OCI-LY1 (cell line): ENCODE data around the gene KRTAP2-1.

ENCODE experiments used
- H2AFZ ChIP-seq: fragments of 200-600 bp; sonication (generic), shearing (Covaris generic); 2 replicates; pipeline ENCODE4 v1.6.0; 2014; ENCODE audit warnings: antibody characterized with exemption, mild to moderate bottlenecking, low read length
- H3F3A ChIP-seq: fragments of 200-600 bp; sonication (generic), shearing (Covaris generic); 2 replicates; pipeline ENCODE4 v1.6.0; 2014; ENCODE audit warnings: mild to moderate bottlenecking, antibody characterized with exemption, low read length, moderate library complexity; ENCODE audit not compliant: insufficient read depth
- H3K27ac ChIP-seq: fragments of 200-600 bp; sonication (generic); 2 replicates; pipeline ENCODE4 v1.5.1; 2014; ENCODE audit warnings: low read length, mixed run types, mild to moderate bottlenecking, low read depth; ENCODE audit not compliant: poor library complexity, severe bottlenecking
- H3K27me3 ChIP-seq: fragments of 200-600 bp; sonication (generic); 2 replicates; pipeline ENCODE4 v1.6.0; 2014; ENCODE audit warnings: antibody characterized with exemption, mild to moderate bottlenecking, low read length, moderate library complexity; ENCODE audit not compliant: insufficient read depth
- H3K36me3 ChIP-seq: fragments of 200-600 bp; sonication (generic); 2 replicates; pipeline ENCODE4 v1.6.1; 2014; ENCODE audit warnings: mild to moderate bottlenecking, antibody characterized with exemption, low read length, moderate library complexity, mixed read lengths; ENCODE audit not compliant: insufficient read depth
- H3K4me1 ChIP-seq: fragments of 200-600 bp; sonication (generic); 2 replicates; pipeline ENCODE4 v1.5.1; 2014; ENCODE audit warnings: mild to moderate bottlenecking, low read length, moderate library complexity; ENCODE audit not compliant: insufficient read depth, severe bottlenecking
- H3K4me2 ChIP-seq: fragments of 200-600 bp; sonication (generic), shearing (Covaris generic); 2 replicates; pipeline ENCODE4 v1.6.1; 2014; ENCODE audit warnings: low read length
- H3K4me3 ChIP-seq: fragments of 200-600 bp; sonication (generic); 2 replicates; pipeline ENCODE4 v1.5.1; 2014; ENCODE audit warnings: low read length, low read depth, mild to moderate bottlenecking, mixed read lengths; ENCODE audit not compliant: poor library complexity, severe bottlenecking
- H3K79me2 ChIP-seq: fragments of 200-600 bp; shearing (Covaris generic); 2 replicates; pipeline ENCODE4 v1.6.1; 2016; ENCODE audit warnings: mixed run types, low read length, mixed read lengths; ENCODE audit not compliant: insufficient read depth
- H3K9ac ChIP-seq: fragments of 200-600 bp; sonication (generic), shearing (Covaris generic); 2 replicates; pipeline ENCODE4 v1.6.1; 2014; ENCODE audit warnings: mild to moderate bottlenecking, low read length, mixed read lengths
- H3K9me2 ChIP-seq: fragments of 200-600 bp; sonication (generic), shearing (Covaris generic); 2 replicates; pipeline ENCODE4 v1.6.1; 2014; ENCODE audit warnings: low read depth, mild to moderate bottlenecking, low read length, mixed read lengths
- H3K9me3 ChIP-seq: fragments of 200-600 bp; shearing (Covaris generic); 2 replicates; pipeline ENCODE4 v1.6.1; 2014; ENCODE audit warnings: low read length, mixed read lengths
- H4K20me1 ChIP-seq: fragments of 200-600 bp; sonication (generic), shearing (Covaris generic); 2 replicates; pipeline ENCODE4 v1.6.0; 2016; ENCODE audit warnings: mild to moderate bottlenecking, low read length; ENCODE audit not compliant: insufficient read depth
- EZH2 ChIP-seq: fragments of 200-600 bp; sonication (generic), shearing (Covaris generic); IDR thresholded peaks from 2 replicates; pipeline ENCODE4 v1.8.0; 2017; ENCODE audit warnings: borderline replicate concordance, mixed run types, mild to moderate bottlenecking, antibody characterized with exemption, low read length, moderate library complexity, mixed read lengths
- TF ChIP-seq, protein P1 (sequence below): fragments of 200-600 bp; sonication (generic), shearing (Covaris generic); IDR thresholded peaks from 2 replicates; pipeline ENCODE4 v1.5.1; 2017; ENCODE audit warnings: mild to moderate bottlenecking, antibody characterized with exemption, low read length, moderate library complexity, mixed read lengths

The KRTAP2-1 gene

DNA sequence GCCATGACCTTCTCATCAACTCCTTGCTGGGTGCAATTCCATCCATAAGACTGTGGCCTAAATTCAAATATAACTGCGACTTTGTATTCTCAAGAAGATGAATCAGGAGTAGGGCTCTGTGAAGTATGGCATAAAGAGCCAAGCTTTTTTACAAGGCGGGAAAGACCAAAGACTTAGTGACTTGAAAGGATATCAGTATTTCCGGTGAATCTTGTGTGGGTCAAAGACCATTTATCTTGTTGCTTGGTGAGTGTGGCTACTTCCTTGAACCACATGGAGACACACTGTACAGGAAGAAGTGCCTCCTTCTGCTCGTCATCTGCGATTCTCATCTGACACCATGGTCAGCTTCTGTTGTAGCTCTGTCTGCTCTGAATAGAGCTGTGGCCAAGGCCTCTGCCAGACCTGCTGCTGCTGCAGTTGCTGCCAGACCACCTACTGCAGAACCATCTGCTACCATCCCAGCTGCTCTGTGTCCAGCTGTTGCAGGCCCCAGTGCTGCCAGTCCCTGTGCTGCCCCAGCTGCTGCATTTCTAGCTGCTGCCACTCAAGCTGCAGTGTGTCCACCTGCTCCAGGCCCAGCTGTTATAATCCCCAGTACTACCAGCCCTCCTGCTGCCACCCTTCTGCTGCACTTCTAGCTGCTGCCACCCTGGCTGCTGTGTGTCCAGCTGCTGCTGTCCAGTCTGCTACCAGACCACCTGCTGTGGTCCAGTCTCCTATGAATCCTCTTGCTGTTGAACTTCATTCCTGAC is 24.7 kb upstream of the KRTAP2-1 start:
- no peaks in the 10 kb centered on the region for H3F3A ChIP-seq
- no peaks in the 10 kb centered on the region for H3K79me2 ChIP-seq
- no peaks in the 10 kb centered on the region for H3K36me3 ChIP-seq
- no peaks in the 10 kb centered on the region for H4K20me1 ChIP-seq
- H3K4me3 ChIP-seq, result no peak overlapping the region
- no peak overlapping the region for H3K9ac ChIP-seq
- no peaks in the 10 kb centered on the region for H3K4me1 ChIP-seq
- no peak overlapping the region for H3K4me2 ChIP-seq
- H3K9me2 ChIP-seq, result no peaks in the 10 kb centered on the region
- H3K27ac ChIP-seq, result no peak overlapping the region
- no peak for TF ChIP-seq EZH2
- TF ChIP-seq, protein P1, sequence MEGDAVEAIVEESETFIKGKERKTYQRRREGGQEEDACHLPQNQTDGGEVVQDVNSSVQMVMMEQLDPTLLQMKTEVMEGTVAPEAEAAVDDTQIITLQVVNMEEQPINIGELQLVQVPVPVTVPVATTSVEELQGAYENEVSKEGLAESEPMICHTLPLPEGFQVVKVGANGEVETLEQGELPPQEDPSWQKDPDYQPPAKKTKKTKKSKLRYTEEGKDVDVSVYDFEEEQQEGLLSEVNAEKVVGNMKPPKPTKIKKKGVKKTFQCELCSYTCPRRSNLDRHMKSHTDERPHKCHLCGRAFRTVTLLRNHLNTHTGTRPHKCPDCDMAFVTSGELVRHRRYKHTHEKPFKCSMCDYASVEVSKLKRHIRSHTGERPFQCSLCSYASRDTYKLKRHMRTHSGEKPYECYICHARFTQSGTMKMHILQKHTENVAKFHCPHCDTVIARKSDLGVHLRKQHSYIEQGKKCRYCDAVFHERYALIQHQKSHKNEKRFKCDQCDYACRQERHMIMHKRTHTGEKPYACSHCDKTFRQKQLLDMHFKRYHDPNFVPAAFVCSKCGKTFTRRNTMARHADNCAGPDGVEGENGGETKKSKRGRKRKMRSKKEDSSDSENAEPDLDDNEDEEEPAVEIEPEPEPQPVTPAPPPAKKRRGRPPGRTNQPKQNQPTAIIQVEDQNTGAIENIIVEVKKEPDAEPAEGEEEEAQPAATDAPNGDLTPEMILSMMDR, result no peak
- H3K27me3 ChIP-seq, result no peaks in the 10 kb centered on the region
- H2AFZ ChIP-seq, result no peak overlapping the region
- H3K9me3 ChIP-seq, result no peaks in the 10 kb centered on the region

DNA sequence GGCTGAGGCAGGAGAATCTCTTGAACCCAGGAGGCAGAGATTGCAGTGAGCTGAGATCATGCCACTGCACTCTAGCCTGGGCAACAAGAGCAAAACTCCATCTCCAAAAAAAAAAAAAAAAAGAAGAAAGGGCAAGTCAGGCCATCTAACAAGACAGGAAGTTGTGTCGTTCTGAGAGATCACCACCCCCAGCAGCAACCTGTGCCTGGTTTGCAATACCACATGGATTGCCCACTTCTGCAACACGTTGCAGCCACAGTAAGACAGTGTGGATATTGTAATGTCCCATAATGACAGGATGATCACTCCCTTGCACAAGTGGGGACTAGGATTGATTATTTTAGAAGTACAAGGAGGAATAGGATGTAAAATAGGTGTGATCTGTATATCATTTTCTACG is 21.9 kb upstream of the KRTAP2-1 start:
- Histone ChIP-seq H3K27ac (no peak overlapping the region), H3K79me2 (no peaks in the 10 kb centered on the region), H3K9ac (no peak overlapping the region), H4K20me1 (no peaks in the 10 kb centered on the region), H3K36me3 (no peaks in the 10 kb centered on the region), H3K9me3 (no peaks in the 10 kb centered on the region), H3K9me2 (no peaks in the 10 kb centered on the region), H3F3A (no peaks in the 10 kb centered on the region), H3K4me3 (no peak overlapping the region), H3K27me3 (no peaks in the 10 kb centered on the region), H3K4me1 (no peaks in the 10 kb centered on the region), H3K4me2 (no peak overlapping the region), H2AFZ (no peak overlapping the region)
- TF ChIP-seq EZH2, result no peak
- TF ChIP-seq, protein P1, result no peak

DNA sequence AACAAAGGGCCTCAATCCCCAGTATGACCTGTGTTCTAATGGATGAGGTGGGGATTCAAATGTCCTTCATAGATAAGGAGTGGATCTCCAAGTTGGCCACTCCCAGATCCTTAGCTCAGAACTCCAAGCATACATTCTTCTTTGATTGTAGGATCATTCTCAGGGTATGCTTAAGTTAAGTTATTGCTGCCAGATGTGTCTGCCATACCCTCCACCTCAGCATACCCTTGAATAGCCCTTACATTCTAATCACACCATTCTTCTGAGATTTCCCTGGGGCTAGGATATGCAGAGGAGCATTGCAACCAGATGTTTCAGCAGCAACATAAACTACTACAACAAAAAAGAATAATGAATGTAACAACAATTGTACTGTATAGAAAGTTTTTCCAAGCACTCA is 20.2 kb upstream of the KRTAP2-1 start:
- Histone ChIP-seq H3K27ac (no peak overlapping the region), H3K79me2 (no peaks in the 10 kb centered on the region), H3F3A (no peaks in the 10 kb centered on the region), H2AFZ (no peak overlapping the region), H3K36me3 (no peaks in the 10 kb centered on the region), H3K9me2 (no peaks in the 10 kb centered on the region), H3K4me2 (no peak overlapping the region), H3K9ac (no peak overlapping the region), H3K4me3 (no peak overlapping the region), H4K20me1 (no peaks in the 10 kb centered on the region), H3K27me3 (no peaks in the 10 kb centered on the region), H3K4me1 (no peaks in the 10 kb centered on the region), H3K9me3 (no peaks in the 10 kb centered on the region)
- no peak for TF ChIP-seq EZH2
